CD4-positive, alpha-beta T cell treated with Interleukin-21 for 1 hour (primary cell): ENCODE results near the gene LRCH4.
A peak's percentile ranks its signal among the peaks of the same experiment; 100 is the strongest.
"Not testable (repeated sequence)": the region's sequence is repeated elsewhere in the genome, so short reads cannot be mapped to it uniquely, and the experiment has no call there.

Source experiments
- DNase-seq: peaks from one replicate; pipeline ENCODE4 v3.0.0-alpha.2; 2020

Gene LRCH4

DNA sequence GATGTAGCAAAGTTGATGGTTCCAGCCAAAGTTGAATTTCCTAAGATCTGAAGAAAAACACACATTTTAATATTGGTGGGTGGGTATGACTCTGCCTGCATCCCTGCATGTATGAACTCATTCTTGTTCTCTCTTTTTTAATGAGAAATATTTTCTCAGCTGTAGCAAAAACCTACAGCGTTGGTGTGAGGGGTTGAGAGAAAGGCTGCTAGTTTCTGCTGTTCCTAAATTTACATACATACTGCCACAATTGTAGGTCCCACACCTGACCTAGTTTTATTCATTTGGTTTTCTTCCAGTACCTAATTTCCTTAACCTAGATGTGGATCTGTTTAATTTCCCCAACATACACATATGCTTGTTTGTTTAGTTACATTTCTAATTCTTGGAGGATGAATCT, 42.3 kb downstream of the LRCH4 start:
- no peak for DNase-seq

DNA sequence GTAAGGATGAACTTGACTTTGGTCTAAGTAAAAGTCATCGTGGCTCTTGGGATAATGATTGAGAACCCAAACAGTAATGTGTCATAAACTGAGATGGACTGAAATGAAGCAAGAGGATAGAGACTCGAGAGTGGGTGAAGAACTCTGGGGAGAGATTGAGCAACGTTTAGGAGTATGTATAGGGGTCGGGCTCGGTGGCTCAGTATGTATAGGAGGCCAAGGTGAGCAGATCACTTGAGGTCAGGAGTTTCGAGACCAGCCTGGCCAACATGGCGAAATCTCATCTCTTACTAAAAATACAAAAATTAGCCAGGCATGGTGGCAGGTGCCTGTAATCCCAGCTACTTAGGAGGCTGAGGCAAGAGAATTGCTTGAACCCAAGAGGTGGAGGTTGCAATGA, 44.6 kb downstream of the LRCH4 start:
- DNase-seq: not testable (repeated sequence)

DNA sequence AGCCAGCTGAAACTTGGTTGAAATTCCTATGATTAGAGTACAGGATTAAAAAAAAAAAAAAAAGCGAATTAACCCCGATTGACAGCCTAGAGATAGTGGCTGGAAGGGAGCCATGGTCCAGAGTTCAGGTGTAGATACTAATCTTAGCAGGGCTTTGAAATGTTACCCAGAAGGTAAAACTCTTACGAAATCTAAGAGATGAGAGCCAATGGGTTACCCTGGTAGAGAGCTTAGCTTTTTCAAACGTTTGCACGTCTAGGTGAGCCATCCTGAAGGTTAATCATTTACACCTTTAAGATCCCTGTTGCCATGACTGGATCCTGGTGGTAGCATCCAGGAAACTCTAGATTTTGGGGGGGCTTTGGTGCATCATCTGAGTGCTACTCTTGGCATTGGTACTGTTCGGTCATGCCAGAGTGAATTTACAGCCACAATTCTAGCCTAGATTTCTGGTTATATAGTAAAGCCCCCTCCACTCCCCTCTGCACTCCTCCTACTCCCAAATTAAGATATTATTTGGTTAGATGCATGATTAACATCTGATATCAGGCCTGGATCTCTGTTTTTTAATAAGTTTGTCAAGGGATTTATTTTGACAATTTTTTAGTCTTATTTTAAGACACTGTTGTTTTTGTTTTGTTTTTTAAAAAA, 45.7 kb downstream of the LRCH4 start:
- DNase-seq: no peak

DNA sequence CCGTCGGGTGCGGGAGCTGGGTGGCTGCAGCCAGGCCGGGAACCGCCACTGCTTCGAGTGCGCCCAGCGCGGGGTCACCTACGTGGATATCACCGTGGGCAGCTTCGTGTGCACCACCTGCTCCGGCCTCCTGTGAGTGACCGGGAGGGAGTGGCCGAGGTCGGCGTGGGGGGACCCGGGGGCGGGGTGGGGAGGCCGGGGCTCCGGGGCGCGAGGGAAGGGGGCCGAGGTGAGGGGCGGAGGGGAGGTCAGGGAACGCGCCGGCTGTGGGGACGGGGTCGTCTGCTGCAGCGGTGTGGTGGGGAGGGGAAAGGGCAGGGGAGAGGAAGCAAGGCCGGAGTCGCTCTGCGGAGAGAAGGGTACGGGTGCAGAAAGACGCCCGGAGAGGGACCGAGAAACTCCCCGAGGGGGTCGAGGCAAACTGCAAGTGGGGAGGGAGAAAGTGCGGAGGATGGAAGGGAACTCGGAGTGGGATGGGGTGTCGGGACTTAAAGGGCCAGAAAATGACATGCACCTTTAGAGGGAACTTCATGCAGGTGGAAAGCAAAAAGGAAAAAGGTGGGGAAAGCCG, 46.4 kb downstream of the LRCH4 start:
- DNase-seq: no peak

DNA sequence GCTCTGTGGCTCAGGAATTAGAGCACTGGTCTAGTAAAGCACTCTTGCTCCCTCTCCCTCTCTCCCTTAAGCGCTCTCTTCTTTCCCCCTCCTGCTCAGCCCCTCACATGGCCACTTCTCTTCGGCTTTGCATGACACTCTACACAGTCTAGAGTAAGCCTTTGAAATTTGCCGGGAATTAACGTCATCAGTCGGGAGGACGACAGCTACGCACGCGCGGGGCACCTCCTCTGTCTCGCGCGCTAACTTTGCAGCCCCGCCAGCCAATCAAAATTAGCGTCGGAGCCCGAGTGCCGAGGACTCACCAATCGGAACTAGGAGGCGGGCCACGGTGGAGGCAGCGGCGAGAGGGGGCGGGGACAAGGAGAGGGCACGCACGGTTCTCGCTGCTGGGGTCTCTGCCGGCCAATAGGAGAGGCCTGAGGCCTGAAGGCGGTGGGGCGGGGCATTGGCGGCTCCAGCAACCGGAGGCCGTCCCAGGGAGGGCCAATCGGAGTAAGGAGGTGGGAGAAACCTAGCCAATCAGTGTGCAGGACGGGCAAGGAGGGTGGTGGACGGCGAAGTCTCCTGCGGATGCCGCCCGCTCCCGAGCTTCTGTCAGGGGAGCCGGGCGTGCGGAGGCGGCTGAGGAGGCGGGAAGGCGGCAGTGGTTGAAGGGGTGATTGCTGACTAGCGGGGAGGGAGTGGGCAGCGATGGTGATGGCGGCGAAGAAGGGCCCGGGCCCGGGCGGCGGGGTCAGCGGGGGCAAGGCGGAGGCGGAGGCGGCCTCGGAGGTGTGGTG, 47.1 kb downstream of the LRCH4 start, which contains the start of gene AGFG2:
Gene AGFG2 (plus strand): TSS at position 550 of the 782 bp plus-strand sequence. CDS start 144 bp downstream, at position 694.
- DNase-seq: peak; percentile 100

DNA sequence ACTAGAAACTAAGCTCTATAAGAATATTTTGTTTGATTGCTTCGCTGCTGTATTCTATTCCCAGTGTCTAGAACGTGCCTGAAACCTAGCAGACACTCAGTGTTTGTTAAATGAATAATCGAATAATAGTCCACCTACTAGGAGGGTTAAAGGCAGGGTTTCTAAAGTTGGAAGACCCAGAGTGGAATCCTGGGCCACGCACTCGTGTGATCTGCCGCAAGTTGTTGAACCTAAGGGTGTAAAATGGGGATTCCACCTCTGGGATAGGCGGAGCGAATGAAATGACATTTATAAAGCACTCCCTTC, 47.6 kb downstream of the LRCH4 start:
- DNase-seq: no peak

DNA sequence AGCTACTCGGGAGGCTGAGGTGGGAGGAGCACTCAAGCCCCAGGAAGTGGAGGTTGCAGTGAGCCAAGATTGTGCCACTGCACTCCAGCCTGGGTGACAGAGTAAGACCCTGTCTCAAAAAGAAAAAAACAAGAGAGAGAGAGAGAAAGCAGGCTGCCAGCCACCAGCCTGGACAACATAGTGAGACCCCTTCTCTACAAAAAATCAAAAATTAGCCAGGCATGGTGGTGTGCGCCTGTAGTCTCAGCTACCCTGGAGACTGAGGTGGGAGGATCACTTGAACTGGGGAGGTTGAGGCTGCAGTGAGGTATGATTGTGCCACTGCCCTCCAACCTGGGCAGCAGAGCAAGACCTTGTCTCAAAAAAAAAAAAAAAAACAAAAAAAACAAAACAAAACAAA, 49.2 kb downstream of the LRCH4 start:
- not testable (repeated sequence) for DNase-seq

DNA sequence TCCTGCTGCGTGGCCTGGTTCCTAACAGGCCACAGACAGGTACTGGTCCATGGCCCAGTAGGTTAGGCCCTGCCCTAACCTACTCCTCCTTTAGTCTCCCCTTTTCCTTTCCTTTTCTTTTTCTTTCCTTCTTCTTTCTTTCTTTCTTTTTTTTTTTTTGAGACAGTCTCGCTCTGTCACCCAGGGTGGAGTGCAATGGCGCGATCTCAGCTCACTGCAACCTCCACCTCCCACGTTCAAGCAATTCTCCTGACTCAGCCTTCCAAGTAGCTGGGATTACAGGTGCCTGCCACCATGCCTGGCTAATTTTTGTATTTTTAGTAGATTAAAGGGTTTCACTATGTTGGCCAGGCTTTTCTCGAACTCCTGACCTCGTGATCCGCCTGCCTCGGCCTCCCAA, 49.9 kb downstream of the LRCH4 start:
- DNase-seq: not testable (repeated sequence)

DNA sequence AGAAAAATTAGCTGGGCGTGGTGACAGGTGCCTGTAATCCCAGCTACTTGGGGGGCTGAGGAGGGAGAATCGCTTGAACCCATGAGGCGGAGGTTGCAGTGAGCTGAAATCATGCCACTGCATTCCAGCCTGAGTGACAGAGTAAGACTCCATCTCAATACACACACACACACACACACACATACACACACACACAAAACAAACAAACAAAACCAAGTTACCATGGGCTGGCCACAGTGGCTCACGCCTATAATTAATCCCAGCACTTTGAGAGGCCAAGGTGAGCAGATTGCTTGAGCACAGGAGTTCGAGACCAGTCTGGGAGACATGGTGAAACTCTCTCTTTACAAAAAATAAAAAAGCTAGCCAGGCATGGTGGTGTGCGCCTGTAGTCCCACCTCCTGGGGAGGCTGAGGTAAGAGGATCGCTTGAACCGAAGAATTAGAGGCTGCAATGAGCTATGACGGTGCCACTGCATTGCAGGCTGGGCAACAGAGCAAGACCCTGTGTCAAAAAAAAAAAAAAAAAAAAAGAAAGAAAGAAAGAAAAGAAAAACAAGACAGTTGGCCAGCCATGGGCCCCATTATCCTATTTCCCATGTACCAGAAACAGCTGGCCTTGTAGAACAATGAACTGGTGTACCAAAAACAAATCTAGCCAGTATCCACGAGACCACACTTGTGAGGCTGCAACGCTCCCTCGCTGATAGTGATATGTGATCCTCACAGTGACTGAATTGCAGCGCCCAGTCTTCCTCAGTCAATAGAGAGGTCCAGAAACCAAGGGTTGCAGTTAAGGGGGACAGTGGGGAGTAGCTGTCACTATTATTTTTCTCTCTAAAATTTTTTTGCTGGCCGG, 53.5 kb downstream of the LRCH4 start:
- no peak for DNase-seq

DNA sequence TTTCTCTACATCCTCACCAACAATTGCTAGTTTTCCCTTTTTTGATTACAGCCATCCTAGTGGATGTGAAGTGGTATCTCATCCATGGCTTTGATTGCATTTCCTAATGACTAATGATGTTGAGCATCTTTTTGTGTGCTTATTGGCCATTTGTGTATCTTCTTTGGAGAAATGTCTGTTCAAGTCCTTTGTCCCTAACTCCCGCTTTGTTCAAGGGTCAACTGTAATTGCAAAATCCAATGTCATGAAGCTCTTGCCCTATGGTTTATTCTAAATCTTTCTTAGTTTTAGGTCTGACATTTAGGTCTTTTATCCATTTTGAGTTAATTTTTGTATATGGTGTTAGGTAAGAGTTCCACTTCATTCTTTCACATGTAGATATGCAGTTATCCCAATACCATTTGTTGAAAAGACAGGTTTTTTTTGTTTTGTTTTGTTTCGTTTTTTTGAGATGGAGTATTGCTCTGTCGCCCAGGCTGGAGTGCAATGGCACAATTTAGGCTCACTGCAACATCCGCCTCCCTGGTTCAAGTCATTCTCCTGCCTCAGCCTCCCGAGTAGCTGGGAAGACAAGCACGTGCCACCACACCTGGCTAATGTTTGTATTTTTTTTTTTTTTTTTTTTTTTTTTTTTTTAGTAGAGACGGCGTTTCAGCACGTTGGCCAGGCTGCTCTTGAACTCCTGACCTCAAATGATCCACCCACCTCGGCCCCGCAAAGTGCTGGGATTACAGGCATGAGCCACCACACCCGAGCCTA, 57.6 kb downstream of the LRCH4 start:
- DNase-seq: not testable (repeated sequence)
